OCI-M1 (cell line): Measurements from ENCODE around the gene SLC6A2.

Experiments used
- DNase-seq: peaks from one replicate; lab custom pipeline; 2025; lab: John Stamatoyannopoulos, UW

Gene SLC6A2

GRCh38 chr16:55713103-55713502 is 57.3 kb downstream of the SLC6A2 start:
- DNase-seq: no peak

- no peak for DNase-seq
These were observed 61.5 kb downstream of the SLC6A2 start for GRCh38 chr16:55717326-55717725.

- DNase-seq: no peak
These were observed 69.4 kb downstream of the SLC6A2 start for GRCh38 chr16:55725055-55725777.

GRCh38 chr16:55728797-55729196 is 73.0 kb downstream of the SLC6A2 start:
- no peak for DNase-seq

- DNase-seq: no peak
These were observed 74.3 kb downstream of the SLC6A2 start for GRCh38 chr16:55730115-55730514.

GRCh38 chr16:55732496-55732895 is 76.7 kb downstream of the SLC6A2 start:
- no peak for DNase-seq

GRCh38 chr16:55734665-55735064 is 78.9 kb downstream of the SLC6A2 start:
- DNase-seq: no peak

- DNase-seq: no peak
These were observed 79.5 kb downstream of the SLC6A2 start for GRCh38 chr16:55735120-55735781.

- no peak for DNase-seq
These were observed 80.9 kb downstream of the SLC6A2 start for GRCh38 chr16:55736671-55737070.

GRCh38 chr16:55737318-55737717 is 81.5 kb downstream of the SLC6A2 start:
- DNase-seq: no peak

- DNase-seq: no peak
These were observed 82.2 kb downstream of the SLC6A2 start for GRCh38 chr16:55737966-55738365.

- DNase-seq: no peak
These were observed 90.3 kb downstream of the SLC6A2 start for GRCh38 chr16:55746081-55746480.

GRCh38 chr16:55747785-55748184 is 92.0 kb downstream of the SLC6A2 start:
- no peak for DNase-seq

- DNase-seq: peak; percentile 29
These were observed 96.8 kb downstream of the SLC6A2 start for GRCh38 chr16:55752465-55753144.

- DNase-seq: peak; percentile 25
These were observed 97.4 kb downstream of the SLC6A2 start for GRCh38 chr16:55753145-55753631.
